ENCODE measurements around the gene NAXD. TPM values are rescaled to one million over a fixed set of nuclear protein-coding genes. Genes with fewer than 3 reads are reported as not detected.
"Not testable (repeated sequence)": the region's sequence is repeated elsewhere in the genome, so short reads cannot be mapped to it uniquely, and the experiment has no call there.

Gene NAXD
- total and polyA plus RNA-seq, 2 experiments from 2014 or later: 16.9 to 18.5 TPM

DNA sequence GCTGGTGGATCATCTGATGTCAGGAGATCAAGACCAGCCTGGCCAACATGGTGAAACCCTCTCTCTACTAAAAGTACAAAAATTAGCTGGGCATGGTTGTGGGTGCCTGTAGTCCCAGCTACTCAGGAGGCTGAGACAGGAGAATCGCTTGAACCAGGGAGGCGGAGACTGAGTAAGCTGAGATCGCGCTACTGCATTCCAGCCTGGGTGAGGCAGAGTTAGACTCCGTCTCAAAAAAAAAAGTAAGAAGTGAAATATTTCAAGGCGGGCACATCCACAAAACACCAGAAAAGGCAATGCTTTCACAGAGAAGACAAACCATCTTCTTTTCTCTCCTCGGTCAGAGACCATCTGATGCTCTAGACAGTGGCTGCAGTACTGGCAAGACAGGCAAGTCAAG lies 45.4 kb upstream of the NAXD start:
- H3K9me2 ChIP-seq (ENCODE audit: insufficient read depth); H3K9me3 Mint-ChIP-seq; H3F3A ChIP-seq (replicated peaks; ENCODE audit: low read depth); H3K27me3 ChIP-seq (ENCODE audit: insufficient read depth); H3K4me2 ChIP-seq; DNase-seq (ENCODE audit: low spot score); H4K20me1 ChIP-seq (replicated peaks; ENCODE audit: insufficient read depth); ATAC-seq; H3K27ac ChIP-seq (ENCODE audit: low read depth); H3K4me1 ChIP-seq (ENCODE audit: insufficient read depth); H3K79me2 ChIP-seq (replicated peaks; ENCODE audit: insufficient read depth); H3K4me3 ChIP-seq; H3K36me3 ChIP-seq (ENCODE audit: insufficient read depth); H3K36me3 Mint-ChIP-seq (ENCODE audit: low read depth); H3K4me3 Mint-ChIP-seq: not testable (repeated sequence)
- TF ChIP-seq, protein P1, sequence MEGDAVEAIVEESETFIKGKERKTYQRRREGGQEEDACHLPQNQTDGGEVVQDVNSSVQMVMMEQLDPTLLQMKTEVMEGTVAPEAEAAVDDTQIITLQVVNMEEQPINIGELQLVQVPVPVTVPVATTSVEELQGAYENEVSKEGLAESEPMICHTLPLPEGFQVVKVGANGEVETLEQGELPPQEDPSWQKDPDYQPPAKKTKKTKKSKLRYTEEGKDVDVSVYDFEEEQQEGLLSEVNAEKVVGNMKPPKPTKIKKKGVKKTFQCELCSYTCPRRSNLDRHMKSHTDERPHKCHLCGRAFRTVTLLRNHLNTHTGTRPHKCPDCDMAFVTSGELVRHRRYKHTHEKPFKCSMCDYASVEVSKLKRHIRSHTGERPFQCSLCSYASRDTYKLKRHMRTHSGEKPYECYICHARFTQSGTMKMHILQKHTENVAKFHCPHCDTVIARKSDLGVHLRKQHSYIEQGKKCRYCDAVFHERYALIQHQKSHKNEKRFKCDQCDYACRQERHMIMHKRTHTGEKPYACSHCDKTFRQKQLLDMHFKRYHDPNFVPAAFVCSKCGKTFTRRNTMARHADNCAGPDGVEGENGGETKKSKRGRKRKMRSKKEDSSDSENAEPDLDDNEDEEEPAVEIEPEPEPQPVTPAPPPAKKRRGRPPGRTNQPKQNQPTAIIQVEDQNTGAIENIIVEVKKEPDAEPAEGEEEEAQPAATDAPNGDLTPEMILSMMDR (conservative IDR thresholded peaks at IDR 0.05; ENCODE audit: low read depth in 2 of 2): peak; percentile 26 to 27; a peak in 3 of 4 replicates
- 0 out of 2 replicates have a peak overlapping the region, but pooled peaks have one; percentile 14 for H3K27ac Mint-ChIP-seq
- H3K27me3 Mint-ChIP-seq (ENCODE audit: insufficient read depth, low read depth, poor library complexity): peaks cover 16% of the 10 kb centered on the region
- peaks cover 17% of the 10 kb centered on the region for H3K4me1 Mint-ChIP-seq
- peak overlapping the region; percentile 1; the same call in 1 of the 2 replicates for H2AFZ ChIP-seq

DNA sequence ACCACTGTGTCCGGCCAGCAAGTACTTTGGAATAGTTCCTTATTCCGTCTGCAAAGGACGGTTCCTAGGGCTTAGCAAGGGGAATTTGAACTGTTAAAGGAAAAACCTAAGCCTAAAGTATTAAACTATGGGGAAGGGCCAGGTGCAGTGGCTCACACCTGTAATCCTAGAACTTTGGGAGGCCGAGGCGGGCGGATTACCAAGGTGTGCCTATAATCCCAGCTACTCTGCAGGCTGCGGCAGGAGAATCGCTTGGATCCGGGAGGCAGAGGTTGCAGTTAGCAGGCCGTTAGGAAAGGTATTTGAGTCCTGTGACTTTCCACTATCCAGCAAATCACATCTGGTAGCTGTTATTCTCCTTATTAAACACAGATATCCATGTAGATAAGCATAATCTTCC lies 44.5 kb upstream of the NAXD start:
- Histone ChIP-seq H4K20me1 (replicated peaks; ENCODE audit: insufficient read depth) (no peaks in the 10 kb centered on the region), H3K27ac (ENCODE audit: low read depth) (no peak overlapping the region)
- H3K4me3 Mint-ChIP-seq: no peak overlapping the region

More for the DNA sequence above, 44.5 kb upstream of the NAXD start:
- Histone ChIP-seq H3K4me1 (ENCODE audit: insufficient read depth) (no peaks in the 10 kb centered on the region; the same call in 1 of the 2 replicates), H3K9me2 (ENCODE audit: insufficient read depth) (no peaks in the 10 kb centered on the region), H3F3A (replicated peaks; ENCODE audit: low read depth) (no peaks in the 10 kb centered on the region), H2AFZ (no peak overlapping the region), H3K27me3 (ENCODE audit: insufficient read depth) (no peaks in the 10 kb centered on the region), H3K36me3 (ENCODE audit: insufficient read depth) (no peaks in the 10 kb centered on the region), H3K4me2 (no peak overlapping the region), H3K79me2 (replicated peaks; ENCODE audit: insufficient read depth) (no peaks in the 10 kb centered on the region), H3K4me3 (no peak overlapping the region)
- Mint-ChIP-seq H3K36me3 (ENCODE audit: low read depth) (no peaks in the 10 kb centered on the region), H3K27ac (no peak overlapping the region), H3K27me3 (ENCODE audit: insufficient read depth, low read depth, poor library complexity) (peaks cover 17% of the 10 kb centered on the region), H3K9me3 (no peaks in the 10 kb centered on the region), H3K4me1 (peaks cover 19% of the 10 kb centered on the region)
- TF ChIP-seq, protein P2, sequence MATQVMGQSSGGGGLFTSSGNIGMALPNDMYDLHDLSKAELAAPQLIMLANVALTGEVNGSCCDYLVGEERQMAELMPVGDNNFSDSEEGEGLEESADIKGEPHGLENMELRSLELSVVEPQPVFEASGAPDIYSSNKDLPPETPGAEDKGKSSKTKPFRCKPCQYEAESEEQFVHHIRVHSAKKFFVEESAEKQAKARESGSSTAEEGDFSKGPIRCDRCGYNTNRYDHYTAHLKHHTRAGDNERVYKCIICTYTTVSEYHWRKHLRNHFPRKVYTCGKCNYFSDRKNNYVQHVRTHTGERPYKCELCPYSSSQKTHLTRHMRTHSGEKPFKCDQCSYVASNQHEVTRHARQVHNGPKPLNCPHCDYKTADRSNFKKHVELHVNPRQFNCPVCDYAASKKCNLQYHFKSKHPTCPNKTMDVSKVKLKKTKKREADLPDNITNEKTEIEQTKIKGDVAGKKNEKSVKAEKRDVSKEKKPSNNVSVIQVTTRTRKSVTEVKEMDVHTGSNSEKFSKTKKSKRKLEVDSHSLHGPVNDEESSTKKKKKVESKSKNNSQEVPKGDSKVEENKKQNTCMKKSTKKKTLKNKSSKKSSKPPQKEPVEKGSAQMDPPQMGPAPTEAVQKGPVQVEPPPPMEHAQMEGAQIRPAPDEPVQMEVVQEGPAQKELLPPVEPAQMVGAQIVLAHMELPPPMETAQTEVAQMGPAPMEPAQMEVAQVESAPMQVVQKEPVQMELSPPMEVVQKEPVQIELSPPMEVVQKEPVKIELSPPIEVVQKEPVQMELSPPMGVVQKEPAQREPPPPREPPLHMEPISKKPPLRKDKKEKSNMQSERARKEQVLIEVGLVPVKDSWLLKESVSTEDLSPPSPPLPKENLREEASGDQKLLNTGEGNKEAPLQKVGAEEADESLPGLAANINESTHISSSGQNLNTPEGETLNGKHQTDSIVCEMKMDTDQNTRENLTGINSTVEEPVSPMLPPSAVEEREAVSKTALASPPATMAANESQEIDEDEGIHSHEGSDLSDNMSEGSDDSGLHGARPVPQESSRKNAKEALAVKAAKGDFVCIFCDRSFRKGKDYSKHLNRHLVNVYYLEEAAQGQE (IDR thresholded peaks at IDR 0.05; ENCODE audit: unreplicated experiment): no peak
- no peak for DNase-seq (ENCODE audit: low spot score)
- no peak for ATAC-seq

Measured in GM23338 (cell line).